ENCODE data around the gene NXPH3. TPM values are rescaled to one million over a fixed set of nuclear protein-coding genes. Genes with fewer than 3 reads are reported as not detected.
A peak's percentile ranks its signal among the peaks of the same experiment; 100 is the strongest.

The NXPH3 gene
- polyA plus RNA-seq, 1 experiment: 0.27 TPM

DNA sequence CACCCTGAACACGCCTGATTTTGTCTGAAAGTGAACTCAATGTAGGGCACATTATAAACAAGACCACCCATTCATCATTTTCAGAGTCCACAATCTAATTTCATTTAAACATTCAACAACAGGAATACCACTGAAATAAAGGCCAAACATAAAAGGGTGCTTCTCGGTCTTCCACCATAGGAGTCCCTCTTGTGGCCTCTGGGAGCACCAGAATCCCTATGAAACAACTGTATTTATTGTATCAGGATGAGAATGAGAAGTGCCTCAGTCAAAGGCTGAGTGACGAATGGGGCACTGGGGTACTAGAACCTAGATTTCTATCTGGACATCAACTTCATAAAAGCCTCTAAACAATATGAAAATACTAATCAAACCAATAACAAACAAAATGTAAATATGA is 40.4 kb downstream of the NXPH3 start:
- CTCF ChIA-PET: no interaction called here
- POLR2A ChIA-PET: no interaction called here
- H3K27ac ChIP-seq (ENCODE audit: low read depth, low read length): no peak overlapping the region
- DNase-seq (ENCODE audit: low read depth, low spot score): no peak
- TF ChIP-seq, protein P1, sequence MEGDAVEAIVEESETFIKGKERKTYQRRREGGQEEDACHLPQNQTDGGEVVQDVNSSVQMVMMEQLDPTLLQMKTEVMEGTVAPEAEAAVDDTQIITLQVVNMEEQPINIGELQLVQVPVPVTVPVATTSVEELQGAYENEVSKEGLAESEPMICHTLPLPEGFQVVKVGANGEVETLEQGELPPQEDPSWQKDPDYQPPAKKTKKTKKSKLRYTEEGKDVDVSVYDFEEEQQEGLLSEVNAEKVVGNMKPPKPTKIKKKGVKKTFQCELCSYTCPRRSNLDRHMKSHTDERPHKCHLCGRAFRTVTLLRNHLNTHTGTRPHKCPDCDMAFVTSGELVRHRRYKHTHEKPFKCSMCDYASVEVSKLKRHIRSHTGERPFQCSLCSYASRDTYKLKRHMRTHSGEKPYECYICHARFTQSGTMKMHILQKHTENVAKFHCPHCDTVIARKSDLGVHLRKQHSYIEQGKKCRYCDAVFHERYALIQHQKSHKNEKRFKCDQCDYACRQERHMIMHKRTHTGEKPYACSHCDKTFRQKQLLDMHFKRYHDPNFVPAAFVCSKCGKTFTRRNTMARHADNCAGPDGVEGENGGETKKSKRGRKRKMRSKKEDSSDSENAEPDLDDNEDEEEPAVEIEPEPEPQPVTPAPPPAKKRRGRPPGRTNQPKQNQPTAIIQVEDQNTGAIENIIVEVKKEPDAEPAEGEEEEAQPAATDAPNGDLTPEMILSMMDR (IDR thresholded peaks at IDR 0.05; ENCODE audit: low read depth, low read length): peak; percentile 25; the same call in 1 of the 2 replicates
- no peaks in the 10 kb centered on the region for H3K27me3 ChIP-seq (ENCODE audit: control insufficient read depth, insufficient read depth, low read length)
- no peaks in the 10 kb centered on the region for H3K9me3 ChIP-seq (ENCODE audit: control insufficient read depth, insufficient read depth, low read length)
- no peak overlapping the region for H3K4me3 ChIP-seq (ENCODE audit: low read depth, low read length)

DNA sequence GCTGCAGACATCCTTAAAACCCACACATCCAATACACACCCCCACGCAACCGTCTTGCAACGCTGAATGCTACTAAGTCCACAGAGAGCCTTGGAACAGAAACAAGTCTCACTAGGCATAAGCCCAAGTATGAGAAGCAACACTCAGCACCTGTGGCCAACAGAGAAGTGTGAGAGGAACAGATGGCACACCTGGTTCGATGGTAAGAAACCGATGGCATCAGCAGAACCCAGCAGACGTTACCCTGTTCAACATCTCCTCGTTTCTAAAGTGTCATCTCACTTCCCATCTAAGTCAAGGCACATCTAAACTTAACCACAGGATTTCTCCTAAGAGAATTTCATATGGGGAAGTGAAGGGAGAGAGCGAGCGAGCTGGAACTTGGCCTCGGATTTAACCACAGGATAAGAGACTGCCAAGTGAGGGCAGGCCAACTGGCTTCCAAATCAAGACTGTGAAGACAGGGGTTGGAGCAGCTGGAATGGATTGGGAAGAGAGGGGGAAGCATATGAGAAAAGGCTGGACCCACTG is 41.0 kb downstream of the NXPH3 start:
- H3K27ac ChIP-seq (ENCODE audit: low read depth, low read length): no peak overlapping the region

DNA sequence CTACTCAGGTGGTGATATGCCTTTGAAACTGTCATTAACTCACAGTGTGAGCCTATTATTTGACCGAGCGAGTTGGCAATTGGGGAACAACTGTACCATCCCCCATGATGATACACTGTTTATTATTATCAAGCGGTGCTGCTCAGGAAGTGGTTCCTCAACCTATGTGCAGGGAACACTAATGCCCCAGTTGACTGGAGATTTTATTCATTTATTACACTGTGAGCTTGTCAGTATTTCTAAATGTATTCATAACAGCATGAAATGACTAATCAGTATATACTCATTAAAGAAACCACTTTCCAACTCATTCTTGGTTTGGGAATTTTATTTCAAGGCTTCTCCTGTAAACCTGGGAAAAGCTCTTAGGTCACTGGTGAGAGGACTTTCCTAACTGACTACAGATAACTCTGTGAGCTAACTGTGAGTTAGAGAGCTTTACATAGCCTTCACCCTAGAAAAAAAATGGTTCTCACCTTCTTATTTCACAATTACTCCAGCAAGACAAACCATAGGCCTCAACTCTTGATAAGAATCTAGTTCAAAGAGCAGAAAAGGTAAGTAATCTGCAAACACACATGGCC is 42.4 kb downstream of the NXPH3 start:
- no peak for DNase-seq (ENCODE audit: low read depth, low spot score)
- CTCF ChIA-PET: interaction anchor here (0.6 to 0.8 kb wide), 4 partner anchors 23 to 367 kb away, joined by 3 to 7 read pairs (median 3); no protein-coding TSS in a partner anchor

More for the DNA sequence above, 41.0 kb downstream of the NXPH3 start:
- no peaks in the 10 kb centered on the region for H3K9me3 ChIP-seq (ENCODE audit: control insufficient read depth, insufficient read depth, low read length)
- TF ChIP-seq, protein P1 (IDR thresholded peaks at IDR 0.05; ENCODE audit: low read depth, low read length): no peak
- ChIA-PET CTCF (interaction anchor here (0.6 kb wide), 1 partner anchor 302 kb away, joined by 3 read pairs; no protein-coding TSS in a partner anchor), POLR2A (interaction anchor here (0.6 kb wide), 1 partner anchor 862 kb away, joined by 3 read pairs; no protein-coding TSS in a partner anchor)
- no peak overlapping the region for H3K4me3 ChIP-seq (ENCODE audit: low read depth, low read length)
- H3K27me3 ChIP-seq (ENCODE audit: control insufficient read depth, insufficient read depth, low read length): no peaks in the 10 kb centered on the region
- no peak for DNase-seq (ENCODE audit: low read depth, low spot score)

DNA sequence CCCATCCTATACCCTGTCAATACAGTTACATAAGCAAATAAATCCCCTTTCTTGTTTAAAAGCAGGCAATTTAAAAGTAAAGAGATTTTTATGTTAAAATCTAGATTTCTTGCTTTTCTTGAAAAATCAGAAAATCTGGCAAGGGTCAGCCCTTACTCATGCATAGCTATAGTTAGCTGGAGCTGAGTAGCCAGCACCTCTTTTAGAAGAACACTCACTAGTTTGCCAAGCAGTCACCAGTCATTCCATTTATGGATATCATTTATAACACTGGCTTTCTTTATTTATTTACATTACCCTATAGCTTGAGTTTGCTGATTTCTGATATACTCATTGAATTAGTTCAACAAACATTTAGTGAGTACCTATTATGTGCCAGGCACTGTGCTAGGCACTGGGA is 45.7 kb downstream of the NXPH3 start:
- no peaks in the 10 kb centered on the region for H3K9me3 ChIP-seq (ENCODE audit: control insufficient read depth, insufficient read depth, low read length)
- TF ChIP-seq, protein P1 (IDR thresholded peaks at IDR 0.05; ENCODE audit: low read depth, low read length): no peak
- POLR2A ChIA-PET: interaction anchor here (0.5 kb wide), 1 partner anchor 85 kb away, joined by 3 read pairs; no protein-coding TSS in a partner anchor
- no peaks in the 10 kb centered on the region for H3K27me3 ChIP-seq (ENCODE audit: control insufficient read depth, insufficient read depth, low read length)
- H3K27ac ChIP-seq (ENCODE audit: low read depth, low read length): no peak overlapping the region
- CTCF ChIA-PET: no interaction called here
- no peak for DNase-seq (ENCODE audit: low read depth, low spot score)
- H3K4me3 ChIP-seq (ENCODE audit: low read depth, low read length): no peak overlapping the region

More for the DNA sequence above, 42.4 kb downstream of the NXPH3 start:
- TF ChIP-seq, protein P1 (IDR thresholded peaks at IDR 0.05; ENCODE audit: low read depth, low read length): no peak
- H3K27me3 ChIP-seq (ENCODE audit: control insufficient read depth, insufficient read depth, low read length): no peaks in the 10 kb centered on the region
- no peak overlapping the region for H3K27ac ChIP-seq (ENCODE audit: low read depth, low read length)
- H3K4me3 ChIP-seq (ENCODE audit: low read depth, low read length): no peak overlapping the region
- POLR2A ChIA-PET: interaction anchor here (0.8 kb wide), 1 partner anchor 59 kb away, joined by 7 read pairs; no protein-coding TSS in a partner anchor
- H3K9me3 ChIP-seq (ENCODE audit: control insufficient read depth, insufficient read depth, low read length): no peaks in the 10 kb centered on the region

DNA sequence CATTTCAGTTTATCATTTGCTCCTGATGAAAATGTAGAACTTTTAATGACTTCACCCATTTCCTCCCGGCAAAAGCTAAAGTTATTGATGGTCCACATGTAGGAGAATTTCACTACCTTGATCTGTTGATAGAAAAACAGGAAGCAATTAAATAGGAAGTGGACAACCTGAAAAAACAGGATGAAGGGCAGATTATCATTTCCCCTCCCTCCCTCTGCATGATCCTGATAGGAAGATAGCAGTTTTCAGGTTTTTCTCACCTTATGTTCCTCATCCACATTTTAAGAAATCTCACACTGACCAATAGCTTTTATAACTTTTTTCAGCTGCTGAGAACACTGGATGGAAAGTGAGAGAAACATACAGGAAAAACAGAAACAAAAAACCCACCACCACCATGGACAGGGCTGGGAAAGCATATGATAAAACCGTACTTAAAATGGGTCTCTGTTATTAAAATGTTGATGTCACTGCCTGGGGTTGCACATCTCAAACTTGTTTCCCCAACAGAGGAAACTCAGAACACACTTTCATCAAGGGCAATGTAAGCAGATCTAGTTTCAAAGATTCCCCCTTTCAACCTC is 46.4 kb downstream of the NXPH3 start:
- POLR2A ChIA-PET: interaction anchor here (0.5 kb wide), 1 partner anchor 84 kb away, joined by 3 read pairs; no protein-coding TSS in a partner anchor
- CTCF ChIA-PET: no interaction called here
- Histone ChIP-seq H3K27ac (ENCODE audit: low read depth, low read length) (no peak overlapping the region), H3K9me3 (ENCODE audit: control insufficient read depth, insufficient read depth, low read length) (no peaks in the 10 kb centered on the region), H3K27me3 (ENCODE audit: control insufficient read depth, insufficient read depth, low read length) (no peaks in the 10 kb centered on the region), H3K4me3 (ENCODE audit: low read depth, low read length) (no peak overlapping the region)
- TF ChIP-seq, protein P1 (IDR thresholded peaks at IDR 0.05; ENCODE audit: low read depth, low read length): no peak
- DNase-seq (ENCODE audit: low read depth, low spot score): no peak
